HepG2 (cell line): ENCODE measurements around the gene SECTM1. TPM values are rescaled to one million over a fixed set of nuclear protein-coding genes. Genes with fewer than 3 reads are reported as not detected.
A peak's percentile ranks its signal among the peaks of the same experiment; 100 is the strongest.

ENCODE experiments used
- BRCA1 ChIP-seq: sonication (generic); formaldehyde crosslinking; IDR thresholded peaks from 2 replicates; pipeline ENCODE4 v1.4.0; 2020; ENCODE audit warnings: missing genetic modification reagents
- GTF2F1 ChIP-seq: fragments of 150-350 bp; IDR thresholded peaks from 2 replicates; pipeline ENCODE4 v1.6.1; 2014; ENCODE audit warnings: low read length
- KDM5B ChIP-seq: sonication (generic); formaldehyde crosslinking; IDR thresholded peaks from 2 replicates; pipeline ENCODE4 v1.4.0; 2020; ENCODE audit warnings: missing genetic modification reagents, mild to moderate bottlenecking, borderline replicate concordance
- MEIS2 ChIP-seq: sonication (generic); formaldehyde crosslinking; IDR thresholded peaks from 2 replicates; pipeline ENCODE4 v1.9.0; 2021; ENCODE audit warnings: mild to moderate bottlenecking, missing genetic modification reagents
- MTF2 ChIP-seq: sonication (generic); formaldehyde crosslinking; IDR thresholded peaks from 2 replicates; pipeline ENCODE4 v1.5.0; 2020; ENCODE audit warnings: missing genetic modification reagents, borderline replicate concordance
- NKX3-1 ChIP-seq: sonication (generic); formaldehyde crosslinking; IDR thresholded peaks from 2 replicates; pipeline ENCODE4 v1.5.0; 2020; ENCODE audit warnings: missing genetic modification reagents
- NR2F6 ChIP-seq, 2 experiments: IDR thresholded peaks; 2 replicates each; pipeline ENCODE4 v1.6.1; 2016; ENCODE audit warnings: antibody characterized with exemption in 1 of 2, mild to moderate bottlenecking in 1 of 2
- PCBP2 ChIP-seq: fragments of 200-400 bp; formaldehyde crosslinking; optimal IDR thresholded peaks from 2 replicates; pipeline ENCODE3; 2018; ENCODE audit warnings: low read length, low read depth; ENCODE audit not compliant: poor library complexity, severe bottlenecking
- PHB2 ChIP-seq: fragments of 450-650 bp; IDR thresholded peaks from 2 replicates; pipeline ENCODE4 v1.6.1; 2018; ENCODE audit not compliant: partially characterized antibody
- ZNF121 ChIP-seq: sonication (generic); formaldehyde crosslinking; IDR thresholded peaks from 2 replicates; pipeline ENCODE4 v1.5.0; 2020; ENCODE audit warnings: mild to moderate bottlenecking, missing genetic modification reagents
- ZNF292 ChIP-seq: sonication (generic); formaldehyde crosslinking; IDR thresholded peaks from 2 replicates; pipeline ENCODE4 v1.8.1; 2022; ENCODE audit warnings: mild to moderate bottlenecking, low read depth, missing genetic modification reagents, borderline replicate concordance
- ZNF382 ChIP-seq: sonication (generic); formaldehyde crosslinking; IDR thresholded peaks from 2 replicates; pipeline ENCODE4 v1.5.0; 2020; ENCODE audit warnings: missing genetic modification reagents, mild to moderate bottlenecking, borderline replicate concordance
- ZNF746 ChIP-seq: sonication (generic); formaldehyde crosslinking; IDR thresholded peaks from 2 replicates; pipeline ENCODE4 v1.8.0; 2022; ENCODE audit warnings: mild to moderate bottlenecking, missing genetic modification reagents
- ZNF883 ChIP-seq: sonication (generic); formaldehyde crosslinking; IDR thresholded peaks from 2 replicates; pipeline ENCODE4 v1.5.1; 2020; ENCODE audit warnings: mild to moderate bottlenecking, missing genetic modification reagents; ENCODE audit errors: not compliant biosample characterization
- polyA plus RNA-seq, 8 experiments: library from polyadenylated mRNA; depleted of rRNA in 3 of 8; stranded (reverse) in 7 of 8; unstranded in 1 of 8; fragments of >200 nt; fragmentation: Illumina TruSeq in 4 of 8; extraction: Trizol in 4 of 8; gene quantifications; 2 replicates each; pipeline versions ENCODE4 v1.2.1 to v1.2.3, GENCODE V29; 2011 to 2016; ENCODE audit warnings: low read depth in 4 of 8, missing spikeins in 1 of 8, mixed read lengths in 1 of 8; ENCODE audit not compliant: insufficient read depth in 1 of 8
- total RNA-seq, 5 experiments: library from RNA; depleted of rRNA; stranded (reverse); fragments of >200 nt; fragmentation: Illumina TruSeq; extraction: Trizol; gene quantifications; 2 replicates each; pipeline ENCODE4 v1.2.3, GENCODE V29; 2016; ENCODE audit warnings: low read depth in 1 of 5
- TF ChIP-seq, protein P1 (sequence below): sonication (generic); formaldehyde crosslinking; IDR thresholded peaks from 2 replicates; pipeline ENCODE4 v1.8.0; 2022; ENCODE audit warnings: mild to moderate bottlenecking, missing genetic modification reagents; ENCODE audit not compliant: insufficient replicate concordance
- TF ChIP-seq, protein P2 (sequence below): sonication (generic); formaldehyde crosslinking; IDR thresholded peaks from 2 replicates; pipeline ENCODE4 v1.4.0; 2020; ENCODE audit warnings: missing genetic modification reagents
- TF ChIP-seq, protein P3 (sequence below): sonication (generic); formaldehyde crosslinking; IDR thresholded peaks from 2 replicates; pipeline ENCODE4 v1.4.0; 2020; ENCODE audit warnings: missing genetic modification reagents, borderline replicate concordance
- TF ChIP-seq, protein P4 (sequence below): sonication (generic); formaldehyde crosslinking; IDR thresholded peaks from 2 replicates; pipeline ENCODE4 v1.4.0; 2020; ENCODE audit warnings: missing genetic modification reagents

Gene SECTM1
- total and polyA plus RNA-seq, 2 of the 13 experiments (the other 11 are each of a cell fraction or from before 2014, with no cell fraction given): 3.5 to 5.3 TPM

DNA sequence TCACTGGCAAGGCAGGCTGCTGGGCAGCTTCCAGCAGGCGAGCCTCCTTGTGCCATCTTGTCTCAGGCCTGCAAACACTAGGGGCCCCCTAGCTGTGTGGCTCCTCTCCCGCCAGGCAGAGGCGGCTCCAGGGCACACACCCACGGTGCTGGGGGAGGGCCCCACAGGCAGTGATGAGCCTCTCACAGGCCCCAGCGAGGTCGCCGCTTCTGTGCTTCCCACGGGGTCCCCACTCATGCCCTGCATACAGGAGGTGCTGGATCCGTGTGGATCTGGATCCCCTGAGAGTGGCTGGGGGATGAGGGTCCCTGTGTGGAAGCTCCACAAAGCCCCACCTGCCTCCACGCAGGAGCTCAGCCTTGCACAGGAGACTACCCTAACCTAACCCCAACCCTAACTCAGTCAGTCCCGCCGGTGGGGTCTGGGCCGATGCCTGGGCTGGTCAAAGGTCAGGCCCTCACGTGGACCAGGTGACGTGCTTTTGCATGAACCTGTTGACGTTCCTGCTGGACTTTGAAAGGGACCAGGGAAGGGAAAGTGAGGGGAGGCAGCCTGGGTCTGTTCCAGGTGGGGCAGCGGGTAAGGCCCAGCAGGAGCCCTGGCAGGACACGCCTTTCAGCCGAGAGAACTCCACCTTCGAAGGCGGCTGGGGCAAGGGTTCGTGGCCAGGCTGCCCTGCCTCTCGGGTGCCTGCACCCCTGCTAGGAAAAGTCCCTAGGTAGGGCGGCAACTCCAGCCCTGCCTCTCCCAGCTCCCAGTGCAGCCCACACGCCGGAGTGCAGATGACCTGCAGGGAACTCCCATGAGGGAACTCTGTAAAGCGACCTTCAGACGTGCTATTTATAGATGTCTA lies 5.2 kb downstream of the SECTM1 start (continued):
- TF ChIP-seq, protein P1, sequence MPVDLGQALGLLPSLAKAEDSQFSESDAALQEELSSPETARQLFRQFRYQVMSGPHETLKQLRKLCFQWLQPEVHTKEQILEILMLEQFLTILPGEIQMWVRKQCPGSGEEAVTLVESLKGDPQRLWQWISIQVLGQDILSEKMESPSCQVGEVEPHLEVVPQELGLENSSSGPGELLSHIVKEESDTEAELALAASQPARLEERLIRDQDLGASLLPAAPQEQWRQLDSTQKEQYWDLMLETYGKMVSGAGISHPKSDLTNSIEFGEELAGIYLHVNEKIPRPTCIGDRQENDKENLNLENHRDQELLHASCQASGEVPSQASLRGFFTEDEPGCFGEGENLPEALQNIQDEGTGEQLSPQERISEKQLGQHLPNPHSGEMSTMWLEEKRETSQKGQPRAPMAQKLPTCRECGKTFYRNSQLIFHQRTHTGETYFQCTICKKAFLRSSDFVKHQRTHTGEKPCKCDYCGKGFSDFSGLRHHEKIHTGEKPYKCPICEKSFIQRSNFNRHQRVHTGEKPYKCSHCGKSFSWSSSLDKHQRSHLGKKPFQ (CRISPR knock-in tag): peak; percentile 94
- TF ChIP-seq ZNF883 (CRISPR knock-in tag) (no peak), GTF2F1 (no peak), MEIS2 (CRISPR knock-in tag) (peak; percentile 85), NKX3-1 (peak; percentile 75; the same call in 1 of the 2 replicates), ZNF382 (CRISPR knock-in tag) (no peak), ZNF121 (CRISPR knock-in tag) (0 out of 2 replicates have a peak, but pooled peaks have one; percentile 52), KDM5B (CRISPR knock-in tag) (peak; percentile 90), BRCA1 (CRISPR knock-in tag) (no peak), PHB2 (no peak), ZNF746 (peak; percentile 97), MTF2 (CRISPR knock-in tag) (no peak; the same call in 1 of the 2 replicates), PCBP2 (no peak), ZNF292 (peak; percentile 82), NR2F6 (IDR thresholded peaks at IDR 0.05) (peak; percentile 97), NR2F6 (CRISPR knock-in tag; IDR thresholded peaks at IDR 0.05) (peak; percentile 99)
- TF ChIP-seq, protein P2, sequence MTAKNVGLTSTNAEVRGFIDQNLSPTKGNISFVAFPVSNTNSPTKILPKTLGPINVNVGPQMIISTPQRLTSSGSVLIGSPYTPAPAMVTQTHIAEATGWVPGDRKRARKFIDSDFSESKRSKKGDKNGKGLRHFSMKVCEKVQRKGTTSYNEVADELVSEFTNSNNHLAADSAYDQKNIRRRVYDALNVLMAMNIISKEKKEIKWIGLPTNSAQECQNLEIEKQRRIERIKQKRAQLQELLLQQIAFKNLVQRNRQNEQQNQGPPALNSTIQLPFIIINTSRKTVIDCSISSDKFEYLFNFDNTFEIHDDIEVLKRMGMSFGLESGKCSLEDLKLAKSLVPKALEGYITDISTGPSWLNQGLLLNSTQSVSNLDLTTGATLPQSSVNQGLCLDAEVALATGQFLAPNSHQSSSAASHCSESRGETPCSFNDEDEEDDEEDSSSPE (CRISPR knock-in tag): peak; percentile 78
- TF ChIP-seq, protein P3, sequence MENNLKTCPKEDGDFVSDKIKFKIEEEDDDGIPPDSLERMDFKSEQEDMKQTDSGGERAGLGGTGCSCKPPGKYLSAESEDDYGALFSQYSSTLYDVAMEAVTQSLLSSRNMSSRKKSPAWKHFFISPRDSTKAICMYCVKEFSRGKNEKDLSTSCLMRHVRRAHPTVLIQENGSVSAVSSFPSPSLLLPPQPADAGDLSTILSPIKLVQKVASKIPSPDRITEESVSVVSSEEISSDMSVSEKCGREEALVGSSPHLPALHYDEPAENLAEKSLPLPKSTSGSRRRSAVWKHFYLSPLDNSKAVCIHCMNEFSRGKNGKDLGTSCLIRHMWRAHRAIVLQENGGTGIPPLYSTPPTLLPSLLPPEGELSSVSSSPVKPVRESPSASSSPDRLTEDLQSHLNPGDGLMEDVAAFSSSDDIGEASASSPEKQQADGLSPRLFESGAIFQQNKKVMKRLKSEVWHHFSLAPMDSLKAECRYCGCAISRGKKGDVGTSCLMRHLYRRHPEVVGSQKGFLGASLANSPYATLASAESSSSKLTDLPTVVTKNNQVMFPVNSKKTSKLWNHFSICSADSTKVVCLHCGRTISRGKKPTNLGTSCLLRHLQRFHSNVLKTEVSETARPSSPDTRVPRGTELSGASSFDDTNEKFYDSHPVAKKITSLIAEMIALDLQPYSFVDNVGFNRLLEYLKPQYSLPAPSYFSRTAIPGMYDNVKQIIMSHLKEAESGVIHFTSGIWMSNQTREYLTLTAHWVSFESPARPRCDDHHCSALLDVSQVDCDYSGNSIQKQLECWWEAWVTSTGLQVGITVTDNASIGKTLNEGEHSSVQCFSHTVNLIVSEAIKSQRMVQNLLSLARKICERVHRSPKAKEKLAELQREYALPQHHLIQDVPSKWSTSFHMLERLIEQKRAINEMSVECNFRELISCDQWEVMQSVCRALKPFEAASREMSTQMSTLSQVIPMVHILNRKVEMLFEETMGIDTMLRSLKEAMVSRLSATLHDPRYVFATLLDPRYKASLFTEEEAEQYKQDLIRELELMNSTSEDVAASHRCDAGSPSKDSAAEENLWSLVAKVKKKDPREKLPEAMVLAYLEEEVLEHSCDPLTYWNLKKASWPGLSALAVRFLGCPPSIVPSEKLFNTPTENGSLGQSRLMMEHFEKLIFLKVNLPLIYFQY (CRISPR knock-in tag): peak; percentile 95
- TF ChIP-seq, protein P4, sequence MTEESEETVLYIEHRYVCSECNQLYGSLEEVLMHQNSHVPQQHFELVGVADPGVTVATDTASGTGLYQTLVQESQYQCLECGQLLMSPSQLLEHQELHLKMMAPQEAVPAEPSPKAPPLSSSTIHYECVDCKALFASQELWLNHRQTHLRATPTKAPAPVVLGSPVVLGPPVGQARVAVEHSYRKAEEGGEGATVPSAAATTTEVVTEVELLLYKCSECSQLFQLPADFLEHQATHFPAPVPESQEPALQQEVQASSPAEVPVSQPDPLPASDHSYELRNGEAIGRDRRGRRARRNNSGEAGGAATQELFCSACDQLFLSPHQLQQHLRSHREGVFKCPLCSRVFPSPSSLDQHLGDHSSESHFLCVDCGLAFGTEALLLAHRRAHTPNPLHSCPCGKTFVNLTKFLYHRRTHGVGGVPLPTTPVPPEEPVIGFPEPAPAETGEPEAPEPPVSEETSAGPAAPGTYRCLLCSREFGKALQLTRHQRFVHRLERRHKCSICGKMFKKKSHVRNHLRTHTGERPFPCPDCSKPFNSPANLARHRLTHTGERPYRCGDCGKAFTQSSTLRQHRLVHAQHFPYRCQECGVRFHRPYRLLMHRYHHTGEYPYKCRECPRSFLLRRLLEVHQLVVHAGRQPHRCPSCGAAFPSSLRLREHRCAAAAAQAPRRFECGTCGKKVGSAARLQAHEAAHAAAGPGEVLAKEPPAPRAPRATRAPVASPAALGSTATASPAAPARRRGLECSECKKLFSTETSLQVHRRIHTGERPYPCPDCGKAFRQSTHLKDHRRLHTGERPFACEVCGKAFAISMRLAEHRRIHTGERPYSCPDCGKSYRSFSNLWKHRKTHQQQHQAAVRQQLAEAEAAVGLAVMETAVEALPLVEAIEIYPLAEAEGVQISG (CRISPR knock-in tag): peak; percentile 78
